IPS-NIHi11 (cell line): ENCODE results near the gene C4B.

Experiments
- DNase-seq: peaks from one replicate; pipeline ENCODE4 v3.0.0; 2012; ENCODE audit warnings: mixed read lengths, low spot score

Gene C4B

GRCh38 chr6:32082935-32083334 is 68.3 kb downstream of the C4B start:
- DNase-seq, result no peak

- DNase-seq, result no peak
Observed at GRCh38 chr6:32083812-32084768, 69.5 kb downstream of the C4B start.

- DNase-seq, result no peak
Observed at GRCh38 chr6:32084780-32085179, 70.2 kb downstream of the C4B start.
